GM18511 (cell line): ENCODE data around the gene ADPRM.
"Not testable (repeated sequence)": the region's sequence is repeated elsewhere in the genome, so short reads cannot be mapped to it uniquely, and the experiment has no call there.

Source experiments
- ATAC-seq: cut with Tn5 transposase; IDR thresholded peaks from one replicate; pipeline ENCODE4 v1.9.1; 2021; ENCODE audit warnings: mild to moderate bottlenecking, moderate library complexity; ENCODE audit not compliant: unreplicated experiment

ADPRM gene

GRCh38 chr17:10698096-10698818 lies 863 bp downstream of the ADPRM start:
- no peak for ATAC-seq

DNA sequence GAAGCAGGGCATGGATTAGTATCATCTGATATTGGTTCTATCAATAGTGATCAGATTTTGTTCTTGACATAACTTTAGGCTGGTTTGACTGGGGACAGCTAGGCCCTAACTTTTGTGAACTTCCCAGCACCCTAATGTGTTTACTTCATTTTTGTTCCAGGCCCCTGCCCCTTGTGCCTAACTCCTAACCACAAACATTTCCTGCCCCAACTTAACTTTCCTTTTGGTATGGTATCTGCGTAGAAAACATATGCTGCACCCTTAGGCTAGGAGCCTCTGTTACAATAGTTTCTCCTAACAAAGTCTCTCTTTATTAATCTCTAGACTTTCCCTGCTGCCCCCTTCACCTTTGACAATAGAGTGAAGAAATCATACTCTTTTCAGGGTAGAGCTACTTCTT lies 2.5 kb downstream of the ADPRM start:
- ATAC-seq: no peak

DNA sequence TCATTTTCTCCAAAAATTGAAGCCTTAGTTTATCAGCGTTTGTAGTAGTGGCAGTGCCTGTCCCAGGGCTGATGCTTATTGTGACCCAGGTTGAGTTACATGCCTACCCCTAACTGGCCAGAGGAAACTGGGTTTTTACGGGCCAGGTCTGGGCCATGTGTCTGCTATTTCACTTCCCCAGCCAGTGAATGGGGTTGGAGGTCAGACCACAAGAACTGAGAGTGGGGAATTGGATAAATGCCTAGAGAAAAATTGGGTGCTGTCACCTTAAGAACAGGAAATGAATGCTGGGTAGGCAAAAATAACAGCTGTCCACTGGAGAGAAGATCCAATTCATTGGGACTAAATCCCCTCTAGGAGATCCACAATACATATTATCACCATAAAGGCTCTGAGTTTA lies 5.2 kb downstream of the ADPRM start:
- no peak for ATAC-seq

GRCh38 chr17:10705727-10706126 lies 8.3 kb downstream of the ADPRM start:
- ATAC-seq: no peak

- ATAC-seq: no peak
Observed at GRCh38 chr17:10713318-10713717, 15.9 kb downstream of the ADPRM start.

- ATAC-seq: no peak
Observed at GRCh38 chr17:10716218-10716617, 18.8 kb downstream of the ADPRM start.

DNA sequence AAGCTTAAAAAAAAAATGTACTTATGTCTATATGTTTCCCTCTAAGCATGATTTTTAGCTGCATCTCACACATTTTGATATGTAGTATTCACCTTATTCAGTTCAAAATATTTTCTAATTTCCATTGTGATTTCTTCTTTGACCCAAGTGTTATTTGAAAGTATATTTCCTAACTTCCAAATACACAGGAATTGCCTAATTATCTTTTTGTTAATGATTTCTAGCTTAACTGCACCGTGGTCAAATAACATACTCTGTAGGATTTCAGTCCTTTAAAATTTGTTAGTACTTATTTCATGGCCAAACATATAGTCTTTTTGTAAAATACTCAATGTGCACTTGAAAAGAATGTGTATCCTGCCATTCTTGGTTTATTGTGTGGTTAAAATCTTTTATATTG lies 21.2 kb downstream of the ADPRM start:
- no peak for ATAC-seq

- no peak for ATAC-seq
Observed at GRCh38 chr17:10724546-10725195, 27.3 kb downstream of the ADPRM start.

DNA sequence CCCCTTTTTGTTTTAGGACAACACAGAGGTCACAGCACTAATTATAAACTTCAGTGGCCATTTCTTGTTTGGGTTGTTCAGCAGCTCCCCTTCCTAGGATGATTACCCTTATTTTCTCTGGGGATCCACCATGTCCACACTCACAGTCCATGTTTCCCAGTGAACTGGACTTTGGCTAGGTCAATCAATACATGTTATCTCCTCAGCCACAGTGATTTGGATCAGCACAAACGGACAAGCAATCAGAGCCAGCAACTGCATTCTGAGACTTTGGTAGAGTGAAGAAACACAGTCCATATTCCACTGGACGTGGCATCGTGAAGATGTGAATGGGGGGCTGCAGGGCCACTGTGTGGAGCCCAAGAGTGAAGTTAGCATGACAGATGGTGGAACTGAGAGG lies 27.9 kb downstream of the ADPRM start:
- ATAC-seq: no peak

GRCh38 chr17:10726196-10726595 lies 28.8 kb downstream of the ADPRM start:
- no peak for ATAC-seq

DNA sequence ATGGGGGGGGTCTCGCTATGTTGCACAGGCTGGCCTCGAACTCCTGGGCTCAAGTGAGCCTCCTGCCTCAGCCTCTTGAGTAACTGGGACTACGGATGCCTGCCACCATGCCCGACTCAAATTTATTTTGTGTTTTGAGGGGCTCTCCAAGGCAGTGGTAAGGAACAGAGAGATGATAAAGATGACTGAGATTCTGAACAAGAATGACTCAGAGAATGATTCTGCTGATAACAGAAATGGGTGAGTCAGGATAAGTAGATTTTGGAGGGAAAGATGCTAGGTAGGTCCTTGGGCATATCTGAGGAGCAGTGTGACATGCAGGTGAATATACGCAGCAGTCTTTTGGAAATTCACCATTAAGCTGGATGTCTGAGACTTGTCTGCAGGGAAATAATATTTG lies 29.8 kb downstream of the ADPRM start:
- ATAC-seq: no peak

DNA sequence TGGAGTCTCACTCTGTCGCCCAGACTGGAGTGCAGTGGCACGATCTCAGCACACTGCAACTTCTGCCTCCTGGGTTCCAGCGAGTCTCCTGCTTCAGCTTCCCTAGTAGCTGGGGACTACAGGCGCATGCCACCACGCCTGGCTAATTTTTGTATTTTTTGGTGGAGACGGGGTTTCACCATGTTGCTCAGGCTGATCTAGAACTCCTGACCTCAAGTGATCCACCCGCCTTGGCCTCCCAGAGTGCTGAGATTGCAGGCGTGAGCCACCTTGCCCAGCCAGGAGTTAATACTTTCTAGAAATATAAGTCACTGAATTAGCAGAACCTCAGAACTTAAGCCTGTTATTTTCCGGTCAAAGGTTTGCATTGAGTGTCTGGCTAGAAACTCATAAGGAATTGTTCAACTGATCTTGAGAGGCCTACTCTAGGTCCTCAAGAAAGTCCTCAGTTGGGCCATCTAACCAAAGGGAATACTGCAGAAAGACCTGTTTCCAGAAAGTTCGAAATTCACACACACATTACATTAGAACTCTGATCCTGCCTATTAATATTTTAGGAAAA lies 31.0 kb downstream of the ADPRM start:
- ATAC-seq: no peak

- ATAC-seq: peak; percentile 86
Observed at GRCh38 chr17:10729334-10730193, 32.2 kb downstream of the ADPRM start, which contains the start of gene TMEM220. TSS of gene TMEM220 (minus strand) at chr17:10730023. CDS start at chr17:10729851, 172 bp downstream.

DNA sequence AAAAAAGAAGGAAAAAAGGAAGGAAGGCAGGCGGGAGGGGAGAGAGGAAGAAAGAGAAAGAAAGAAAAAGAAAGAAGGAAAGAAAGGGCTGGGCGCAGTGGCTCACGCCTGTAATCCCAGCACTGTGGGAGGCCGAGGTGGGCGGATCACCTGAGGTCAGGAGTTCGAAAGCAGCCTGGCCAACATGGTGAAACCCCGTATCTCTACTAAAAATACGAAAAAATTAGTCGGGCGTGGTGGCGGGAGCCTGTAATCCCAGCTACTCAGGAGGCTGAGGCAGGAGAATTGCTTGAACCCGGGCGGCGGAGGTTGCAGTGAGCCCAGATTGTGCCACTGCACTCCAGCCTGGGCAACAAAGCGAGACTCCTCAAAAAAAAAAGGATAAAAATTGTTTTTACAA lies 32.9 kb downstream of the ADPRM start:
- not testable (repeated sequence) for ATAC-seq

DNA sequence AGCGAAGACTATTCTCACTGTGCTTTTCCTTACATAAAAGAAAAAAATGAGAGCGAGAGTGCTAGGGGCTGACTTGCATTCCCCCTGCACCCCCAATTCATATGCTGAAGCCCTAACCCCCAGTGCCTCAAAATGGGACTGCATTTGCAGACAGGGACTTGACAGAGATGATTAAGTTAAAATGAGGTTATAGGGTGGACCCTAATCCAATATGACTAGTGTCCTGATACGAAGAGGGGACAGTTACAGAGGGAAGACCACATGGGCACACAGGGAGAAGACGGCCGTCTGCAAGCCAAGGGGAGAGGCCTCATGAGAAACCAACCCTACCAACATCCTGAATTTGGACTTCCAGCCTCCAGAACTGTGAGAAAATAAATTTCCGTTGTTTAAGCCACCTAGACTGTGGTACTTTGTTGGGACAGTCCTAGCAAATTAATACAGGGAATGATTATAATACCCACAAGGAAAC lies 34.0 kb downstream of the ADPRM start:
- ATAC-seq: no peak

- ATAC-seq: not testable (repeated sequence)
Observed at GRCh38 chr17:10732121-10732520, 34.7 kb downstream of the ADPRM start.

- ATAC-seq: no peak
Observed at GRCh38 chr17:10733666-10734065, 36.3 kb downstream of the ADPRM start.

GRCh38 chr17:10735251-10735650 lies 37.9 kb downstream of the ADPRM start:
- ATAC-seq: no peak

DNA sequence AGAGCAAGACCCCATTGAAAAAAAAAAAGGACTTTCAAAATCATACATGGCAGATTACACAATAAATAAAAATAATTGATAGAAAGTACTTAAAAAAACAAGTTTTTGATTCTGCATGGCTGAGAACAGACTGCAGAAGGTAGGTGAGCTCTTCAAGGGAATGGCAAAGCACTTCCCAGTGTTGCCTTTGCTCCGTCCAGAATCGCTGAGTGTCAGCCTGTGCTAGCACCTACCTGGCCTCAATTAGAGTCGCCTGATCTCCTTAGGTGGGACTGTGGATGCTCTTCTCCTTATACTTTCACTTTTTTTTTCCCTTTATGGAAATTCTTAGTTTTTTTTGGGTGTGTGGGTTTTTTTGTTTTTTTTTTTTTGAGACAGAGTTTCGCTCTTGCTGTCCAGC lies 38.4 kb downstream of the ADPRM start:
- no peak for ATAC-seq

GRCh38 chr17:10737168-10737622 lies 39.8 kb downstream of the ADPRM start:
- no peak for ATAC-seq

GRCh38 chr17:10737736-10738135 lies 40.3 kb downstream of the ADPRM start:
- ATAC-seq: no peak
